H1 (cell line): ENCODE results near the gene BRD9. TPM values are rescaled to one million over a fixed set of nuclear protein-coding genes. Genes with fewer than 3 reads are reported as not detected.

Source experiments
- CTCF ChIA-PET: fragments of 300-600 bp; sonication (Branson Sonifier 250); formaldehyde crosslinking; loops from one replicate; lab custom pipeline; 2021; ENCODE audit not compliant: partially characterized antibody; lab: Charles Lee
- POLR2A ChIA-PET: fragments of 300-600 bp; sonication (Branson Sonifier 250); formaldehyde crosslinking; loops from one replicate; lab custom pipeline; 2021; ENCODE audit warnings: inconsistent platforms; ENCODE audit not compliant: partially characterized antibody; lab: Charles Lee
- DNase-seq, 2 experiments: peaks; one replicate each; pipeline versions ENCODE4 v3.0.0 to v3.0.0-alpha.2; 2010 to 2022; ENCODE audit warnings: low spot score in 2 of 2, low read depth in 1 of 2, mixed read lengths in 1 of 2
- FAIRE-seq: peaks from 2 replicates; lab custom pipeline; 2011; peaks lifted over from hg19 to GRCh38; lab: Jason Lieb, UNC
- H2AFZ ChIP-seq: 2 replicates; pipeline ENCODE4 v1.8.1; 2012; ENCODE audit warnings: low read length, inconsistent platforms
- H2AK5ac ChIP-seq: 2 replicates; pipeline ENCODE4 v1.6.1; 2013; ENCODE audit warnings: low read depth, low read length
- H2BK120ac ChIP-seq: replicated peaks from 2 replicates; pipeline ENCODE3; 2013; ENCODE audit warnings: low read depth, low read length, inconsistent platforms
- H2BK12ac ChIP-seq: 2 replicates; pipeline ENCODE4 v1.6.1; 2013; ENCODE audit warnings: low read depth, low read length
- H2BK15ac ChIP-seq: 2 replicates; pipeline ENCODE4 v1.6.1; 2013; ENCODE audit warnings: low read length
- H2BK20ac ChIP-seq: 2 replicates; pipeline ENCODE4 v1.6.1; 2013; ENCODE audit warnings: low read length
- H2BK5ac ChIP-seq: 2 replicates; pipeline ENCODE4 v1.6.1; 2013; ENCODE audit warnings: low read depth, low read length
- H3K14ac ChIP-seq: 2 replicates; pipeline ENCODE4 v1.6.1; 2013; ENCODE audit warnings: inconsistent platforms; ENCODE audit not compliant: insufficient read length
- H3K18ac ChIP-seq: 2 replicates; pipeline ENCODE4 v1.6.1; 2013; ENCODE audit warnings: low read length; ENCODE audit errors: extremely low read depth
- H3K23ac ChIP-seq: 2 replicates; pipeline ENCODE4 v1.6.1; 2013; ENCODE audit warnings: inconsistent platforms; ENCODE audit not compliant: insufficient read length
- H3K23me2 ChIP-seq: 2 replicates; pipeline ENCODE4 v1.6.1; 2013; ENCODE audit warnings: low read depth, low read length
- H3K27ac ChIP-seq: 2 replicates; pipeline ENCODE4 v1.6.1; 2011; ENCODE audit warnings: low read depth, low read length, inconsistent platforms
- H3K27me3 ChIP-seq, 4 experiments: replicated peaks in 1 of 4; 1 replicate in 1 of 4; 2 replicates in 3 of 4; pipeline versions ENCODE4 v1.6.1 to v1.8.1; 2011 to 2013; ENCODE audit warnings: low read length in 3 of 4, mild to moderate bottlenecking in 3 of 4, inconsistent platforms in 2 of 4, mixed read lengths in 2 of 4, moderate library complexity in 1 of 4; ENCODE audit not compliant: control insufficient read depth in 3 of 4, insufficient read depth in 3 of 4; ENCODE audit errors: extremely low read depth in 1 of 4
- H3K36me3 ChIP-seq, 4 experiments: 2 replicates each; pipeline versions ENCODE4 v1.6.1 to v1.8.1; 2011 to 2013; ENCODE audit warnings: mild to moderate bottlenecking in 4 of 4, low read length in 3 of 4, moderate library complexity in 2 of 4, control low read depth in 1 of 4, inconsistent platforms in 1 of 4; ENCODE audit not compliant: insufficient read depth in 4 of 4, control insufficient read depth in 2 of 4
- H3K4ac ChIP-seq: replicated peaks from 2 replicates; pipeline ENCODE3; 2013; ENCODE audit warnings: low read length, low read depth, mixed read lengths, inconsistent platforms; ENCODE audit not compliant: insufficient read length
- H3K4me1 ChIP-seq, 4 experiments: replicated peaks in 1 of 4; 1 replicate in 1 of 4; 2 replicates in 3 of 4; pipeline versions ENCODE4 v1.6.1 to v1.8.1; 2011 to 2013; ENCODE audit warnings: low read length in 3 of 4, inconsistent platforms in 2 of 4, mixed read lengths in 1 of 4; ENCODE audit not compliant: insufficient read depth in 4 of 4, control insufficient read depth in 3 of 4
- H3K4me2 ChIP-seq, 2 experiments: 2 replicates each; pipeline versions ENCODE4 v1.6.1 to v1.8.1; 2011 to 2013; ENCODE audit warnings: low read depth in 2 of 2, low read length in 2 of 2, control low read depth in 1 of 2, inconsistent platforms in 1 of 2, mild to moderate bottlenecking in 1 of 2; ENCODE audit not compliant: insufficient read depth in 1 of 2
- H3K4me3 ChIP-seq, 4 experiments: fragments of 200-600, 300-600 bp in 1 of 4; sonication (generic), shearing (Covaris generic), sonication (Bioruptor Twin) in 1 of 4; 2 replicates each; pipeline versions ENCODE4 v1.5.1 to v1.8.1; 2011 to 2016; ENCODE audit warnings: low read length in 4 of 4, low read depth in 3 of 4, control low read depth in 2 of 4, inconsistent platforms in 2 of 4, mild to moderate bottlenecking in 2 of 4, mixed read lengths in 1 of 4, moderate library complexity in 1 of 4; ENCODE audit not compliant: insufficient read depth in 2 of 4; ENCODE audit errors: extremely low read depth in 1 of 4
- H3K56ac ChIP-seq: replicated peaks from 2 replicates; pipeline ENCODE3; 2013; ENCODE audit warnings: low read depth, mild to moderate bottlenecking, mixed read lengths, low read length, inconsistent platforms; ENCODE audit not compliant: insufficient read length
- H3K79me1 ChIP-seq: 2 replicates; pipeline ENCODE4 v1.6.1; 2013; ENCODE audit warnings: low read depth, low read length, control low read depth
- H3K79me2 ChIP-seq, 2 experiments: 2 replicates each; pipeline versions ENCODE4 v1.6.1 to v1.8.1; 2012 to 2013; ENCODE audit warnings: low read length in 2 of 2, mild to moderate bottlenecking in 2 of 2, inconsistent platforms in 1 of 2; ENCODE audit not compliant: insufficient read depth in 2 of 2, control insufficient read depth in 1 of 2
- H3K9ac ChIP-seq, 4 experiments: replicated peaks in 1 of 4; 1 replicate in 1 of 4; 2 replicates in 3 of 4; pipeline versions ENCODE4 v1.6.1 to v1.8.1; 2011 to 2013; ENCODE audit warnings: low read depth in 3 of 4, low read length in 3 of 4, control low read depth in 2 of 4, mild to moderate bottlenecking in 2 of 4, moderate library complexity in 2 of 4, inconsistent platforms in 1 of 4; ENCODE audit errors: extremely low read depth in 1 of 4
- H3K9me3 ChIP-seq, 2 experiments: 2 replicates each; pipeline versions ENCODE4 v1.6.1 to v1.8.1; 2012 to 2013; ENCODE audit warnings: mild to moderate bottlenecking in 2 of 2, moderate library complexity in 2 of 2, control low read depth in 1 of 2, inconsistent platforms in 1 of 2, low read depth in 1 of 2, low read length in 1 of 2, mixed read lengths in 1 of 2; ENCODE audit not compliant: insufficient read depth in 2 of 2
- H4K20me1 ChIP-seq, 2 experiments: replicated peaks in 1 of 2; 2 replicates each; pipeline versions ENCODE3 to v1.8.1; 2011 to 2013; ENCODE audit warnings: inconsistent platforms in 2 of 2, low read length in 2 of 2, mild to moderate bottlenecking in 1 of 2; ENCODE audit not compliant: insufficient read depth in 2 of 2, control insufficient read depth in 1 of 2
- H4K5ac ChIP-seq: 2 replicates; pipeline ENCODE4 v1.6.1; 2013; ENCODE audit warnings: low read length, low read depth, mixed read lengths, inconsistent platforms; ENCODE audit not compliant: insufficient read length
- H4K8ac ChIP-seq: 2 replicates; pipeline ENCODE4 v1.8.0; 2013; ENCODE audit warnings: mild to moderate bottlenecking, moderate library complexity, low read length, inconsistent platforms; ENCODE audit not compliant: insufficient read depth; ENCODE audit errors: extremely low read depth
- H4K91ac ChIP-seq: replicated peaks from 2 replicates; pipeline ENCODE3; 2013; ENCODE audit warnings: low read length, mixed read lengths, inconsistent platforms; ENCODE audit not compliant: insufficient read length
- ATF3 ChIP-seq: IDR thresholded peaks from 2 replicates; pipeline ENCODE4 v1.6.1; 2011; ENCODE audit warnings: low read depth, mild to moderate bottlenecking, low read length; ENCODE audit not compliant: insufficient read depth
- BRCA1 ChIP-seq: IDR thresholded peaks from 2 replicates; pipeline ENCODE4 v1.6.1; 2012; ENCODE audit warnings: low read depth, low read length, improper control_type of control experiment
- CTCF ChIP-seq, 3 experiments: IDR thresholded peaks; 1 replicate in 2 of 3; 2 replicates in 1 of 3; pipeline versions ENCODE4 v1.5.1 to v1.6.1; 2011; ENCODE audit warnings: low read length in 3 of 3, mild to moderate bottlenecking in 3 of 3, inconsistent platforms in 2 of 3, low read depth in 1 of 3, moderate library complexity in 1 of 3; ENCODE audit not compliant: insufficient read depth in 1 of 3; ENCODE audit errors: control extremely low read depth in 1 of 3
- EGR1 ChIP-seq: IDR thresholded peaks from 2 replicates; pipeline ENCODE4 v1.6.1; 2011; ENCODE audit warnings: low read depth, low read length, borderline replicate concordance
- GTF2F1 ChIP-seq: IDR thresholded peaks from 2 replicates; pipeline ENCODE4 v1.6.1; 2012; ENCODE audit warnings: low read depth, low read length, improper control_type of control experiment, borderline replicate concordance
- HDAC2 ChIP-seq, 2 experiments: fragments of 300-600 bp in 1 of 2; sonication (generic) in 1 of 2; IDR thresholded peaks; 2 replicates each; pipeline ENCODE4 v1.6.1; 2011 to 2012; ENCODE audit warnings: low read depth in 2 of 2, low read length in 2 of 2, mild to moderate bottlenecking in 2 of 2, moderate library complexity in 2 of 2, borderline replicate concordance in 1 of 2, inconsistent platforms in 1 of 2
- JUND ChIP-seq: IDR thresholded peaks from 2 replicates; pipeline ENCODE4 v1.6.1; 2011; ENCODE audit warnings: mild to moderate bottlenecking, improper control_type of control experiment, low read length
- TAF7 ChIP-seq: optimal IDR thresholded peaks from 2 replicates; pipeline ENCODE3; 2011; ENCODE audit warnings: low read depth, mild to moderate bottlenecking, inconsistent platforms, low read length, moderate library complexity, borderline replicate concordance
- TCF12 ChIP-seq: IDR thresholded peaks from 2 replicates; pipeline ENCODE4 v1.6.1; 2011; ENCODE audit warnings: low read depth, mild to moderate bottlenecking, low read length
- YY1 ChIP-seq: IDR thresholded peaks from 2 replicates; pipeline ENCODE4 v1.6.1; 2011; ENCODE audit warnings: low read depth, mild to moderate bottlenecking, low read length
- ZNF274 ChIP-seq: IDR thresholded peaks from 2 replicates; pipeline ENCODE4 v1.7.0; 2012; ENCODE audit warnings: low read length, borderline replicate concordance; ENCODE audit errors: extremely low read depth
- WGBS, 2 experiments: shearing (Covaris generic) in 1 of 2; methylation state at CpG; one replicate each; pipeline versions ENCODE4 v1.1.6 to v1.1.7; 2013 to 2015; ENCODE audit warnings: low lambda C conversion rate in 2 of 2, mixed read lengths in 2 of 2, inconsistent platforms in 1 of 2, low coverage in 1 of 2, missing lambda C conversion rate in 1 of 2; ENCODE audit not compliant: insufficient replicate concordance in 2 of 2, insufficient coverage in 1 of 2, insufficient read length in 1 of 2; ENCODE audit errors: extremely low coverage in 1 of 2, missing lambda C conversion rate in 1 of 2; 5-methylcytosine and 5-hydroxymethylcytosine counted together
- polyA plus RNA-seq, 7 experiments: library from polyadenylated mRNA; depleted of rRNA in 3 of 7; stranded (reverse) in 5 of 7; unstranded in 2 of 7; fragments of >200 nt in 5 of 7; fragments of 200-250 nt in 2 of 7; gene quantifications; 1 replicate in 5 of 7; 2 replicates in 1 of 7; 4 replicates in 1 of 7; pipeline versions ENCODE4 v1.2.1 to v1.2.3, GENCODE V29; 2011 to 2013; ENCODE audit warnings: missing spikeins in 2 of 7, mixed read lengths in 2 of 7
- total RNA-seq: library from RNA; stranded (reverse); fragmentation: NEBNext Ultra II Directional; extraction: Animal tissue kit (Norgen Biotek cat#: 25700); gene quantifications from 2 replicates; pipeline ENCODE4 v1.2.1, GENCODE V29; 2021

BRD9 gene
- total and polyA plus RNA-seq, 2 of the 8 experiments (the other 6 are each of a cell fraction or from before 2014, with no cell fraction given), result 9.3 to 49.4 TPM

DNA sequence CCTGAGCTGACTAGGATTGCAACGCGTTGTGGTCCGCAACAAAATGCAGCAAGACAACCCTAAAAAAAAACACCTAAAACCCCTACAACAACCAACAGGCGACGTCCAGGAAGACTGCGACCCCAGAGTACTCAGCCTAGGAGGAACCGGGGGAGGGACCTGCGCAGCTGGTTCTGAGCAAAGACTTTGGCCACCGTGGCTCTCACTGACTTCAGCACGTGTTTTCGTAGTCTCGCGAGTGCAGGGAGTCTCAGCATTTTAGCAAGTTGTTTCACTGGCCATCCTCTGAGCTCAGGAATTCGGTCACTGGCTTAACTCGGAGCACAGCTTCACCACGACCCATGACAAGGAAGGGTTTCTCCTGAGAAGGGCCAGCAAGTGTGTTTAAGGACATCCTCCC lies 33.2 kb downstream of the BRD9 start:
- Histone ChIP-seq H3K36me3 (peaks cover 4 to 18% (median 15%) of the 10 kb centered on the region in 4 experiments; a peak in 6 of 8 replicates), H3K18ac (no peak overlapping the region), H2BK120ac (no peak overlapping the region), H2AK5ac (no peak overlapping the region), H2BK12ac (no peak overlapping the region), H3K4me1 (no peaks in the 10 kb centered on the region), H3K9ac (no peak overlapping the region), H3K27ac (no peak overlapping the region), H3K79me2 (no peaks in the 10 kb centered on the region), H2BK5ac (no peak overlapping the region), H3K9me3 (no peaks in the 10 kb centered on the region), H3K4me2 (no peak overlapping the region), H3K56ac (no peak overlapping the region), H4K20me1 (peaks cover 3 to 33% of the 10 kb centered on the region in 2 experiments), H4K5ac (no peak overlapping the region), H3K23me2 (peaks cover 11% of the 10 kb centered on the region; the same call in 1 of the 2 replicates), H4K91ac (no peak overlapping the region), H3K23ac (no peak overlapping the region), H3K79me1 (peaks cover 4% of the 10 kb centered on the region), H2AFZ (no peak overlapping the region), H4K8ac (no peak overlapping the region), H3K4me3 (no peak overlapping the region), H2BK15ac (no peak overlapping the region), H2BK20ac (no peak overlapping the region), H3K14ac (no peak overlapping the region), H3K4ac (no peak overlapping the region), H3K27me3 (no peaks in the 10 kb centered on the region)
- CTCF ChIA-PET, result interaction anchor here (0.9 to 3.3 kb wide), 3 partner anchors 10 to 190 kb away, joined by 3 to 12 read pairs (median 4); no protein-coding TSS in a partner anchor
- DNase-seq (no peak), FAIRE-seq (no peak)
- POLR2A ChIA-PET, result interaction anchor here (1.8 to 2.1 kb wide), 2 partner anchors 9 to 31 kb away, joined by 5 to 20 read pairs; partner anchors contain the start of gene ZDHHC11
- 93% methylated on average over 16 of the region's 16 CpGs; no CpG with 5 or more reads in 1 of the 2 experiments for WGBS, 2 experiments
- TF ChIP-seq CTCF (IDR thresholded peaks at IDR 0.05; ENCODE audit: control extremely low read depth in 1 of 3, insufficient read depth in 1 of 3, low read depth in 1 of 3, low read length in 3 of 3) (no peak), BRCA1 (no peak), GTF2F1 (no peak), TCF12 (no peak), ATF3 (no peak), EGR1 (no peak), HDAC2 (IDR thresholded peaks at IDR 0.05; ENCODE audit: borderline replicate concordance in 1 of 2, low read depth in 2 of 2, low read length in 2 of 2) (no peak), ZNF274 (no peak), YY1 (no peak), JUND (no peak), TAF7 (no peak)
